Gastrocnemius medialis (tissue), 4 donors: ENCODE results near the gene DNAH17.

Experiments used
- CTCF ChIP-seq, 5 experiments: fragments of 450-650 bp in 3 of 5; fragments of 200-600 bp in 2 of 5; sonication (generic) in 2 of 5; IDR thresholded peaks in 4 of 5; conservative IDR thresholded peaks in 1 of 5; 1 replicate in 4 of 5; 2 replicates in 1 of 5; pipeline ENCODE4 v1.5.1; 2016 to 2019; ENCODE audit warnings: antibody characterized with exemption in 5 of 5, mild to moderate bottlenecking in 3 of 5, moderate library complexity in 3 of 5
- POLR2A ChIP-seq, 2 donors: fragments of 450-650 bp; IDR thresholded peaks; one replicate each; pipeline ENCODE4 v1.6.1; 2017; ENCODE audit warnings: antibody characterized with exemption in 2 of 2, mild to moderate bottlenecking in 2 of 2, moderate library complexity in 2 of 2

GRCh38 chr17:78502611-78503148, 74.5 kb downstream of the DNAH17 start:
- TF ChIP-seq CTCF (IDR thresholded peaks at IDR 0.05 in 4 of 5, conservative IDR thresholded peaks at IDR 0.05 in 1 of 5) (no peak), POLR2A (IDR thresholded peaks at IDR 0.05) (no peak)
